H9 (cell line): ENCODE data around the gene PPP1R2C. TPM values are rescaled to one million over a fixed set of nuclear protein-coding genes. Genes with fewer than 3 reads are reported as not detected.

Source experiments
- DNase-seq: peaks from one replicate; pipeline ENCODE4 v3.0.0-alpha.2; 2017
- H2AFZ ChIP-seq: one replicate; pipeline ENCODE4 v1.6.1; 2013; ENCODE audit warnings: mild to moderate bottlenecking, low read length, control low read depth, moderate library complexity
- H2AK5ac ChIP-seq: 2 replicates; pipeline ENCODE4 v1.6.1; 2013; ENCODE audit warnings: low read length, control low read depth, mixed read lengths; ENCODE audit not compliant: insufficient read length
- H2BK120ac ChIP-seq: one replicate; pipeline ENCODE4 v1.6.1; 2013; ENCODE audit warnings: low read depth, mild to moderate bottlenecking, low read length, control low read depth, inconsistent platforms; ENCODE audit not compliant: poor library complexity, severe bottlenecking
- H2BK12ac ChIP-seq: 2 replicates; pipeline ENCODE4 v1.6.1; 2013; ENCODE audit warnings: low read length, control low read depth, mixed read lengths, low read depth; ENCODE audit not compliant: insufficient read length
- H2BK15ac ChIP-seq: 2 replicates; pipeline ENCODE4 v1.6.1; 2013; ENCODE audit warnings: low read depth, low read length, control low read depth
- H2BK20ac ChIP-seq: one replicate; pipeline ENCODE4 v1.6.1; 2013; ENCODE audit warnings: low read depth, mild to moderate bottlenecking, low read length, control low read depth, inconsistent platforms; ENCODE audit not compliant: poor library complexity, severe bottlenecking
- H2BK5ac ChIP-seq: 2 replicates; pipeline ENCODE4 v1.6.1; 2013; ENCODE audit warnings: low read length, control low read depth, mixed read lengths; ENCODE audit not compliant: insufficient read length
- H3K14ac ChIP-seq: 2 replicates; pipeline ENCODE4 v1.6.1; 2013; ENCODE audit warnings: low read length, control low read depth; ENCODE audit not compliant: insufficient read depth
- H3K18ac ChIP-seq: 2 replicates; pipeline ENCODE4 v1.6.1; 2013; ENCODE audit warnings: low read depth, mild to moderate bottlenecking, mixed read lengths, low read length, control low read depth; ENCODE audit not compliant: insufficient read length
- H3K23ac ChIP-seq: 2 replicates; pipeline ENCODE4 v1.6.1; 2013; ENCODE audit warnings: low read length, control low read depth, mixed read lengths, low read depth; ENCODE audit not compliant: insufficient read length
- H3K23me2 ChIP-seq: 2 replicates; pipeline ENCODE4 v1.6.1; 2013; ENCODE audit warnings: low read depth, mild to moderate bottlenecking, mixed read lengths, low read length, control low read depth; ENCODE audit not compliant: insufficient read length, poor library complexity, severe bottlenecking
- H3K27ac ChIP-seq: 2 replicates; pipeline ENCODE4 v1.5.1; 2013; ENCODE audit warnings: low read length, control low read depth, mixed read lengths, low read depth; ENCODE audit not compliant: insufficient read length
- H3K27me3 ChIP-seq: 2 replicates; pipeline ENCODE4 v1.6.1; 2013; ENCODE audit warnings: low read length, control low read depth, inconsistent platforms; ENCODE audit not compliant: insufficient read depth
- H3K4ac ChIP-seq: 2 replicates; pipeline ENCODE4 v1.6.1; 2013; ENCODE audit warnings: low read depth, mild to moderate bottlenecking, control low read depth, inconsistent platforms, low read length, moderate library complexity
- H3K4me1 ChIP-seq: 2 replicates; pipeline ENCODE4 v1.6.1; 2013; ENCODE audit warnings: low read length, control low read depth, inconsistent platforms; ENCODE audit not compliant: insufficient read depth
- H3K4me2 ChIP-seq: 2 replicates; pipeline ENCODE4 v1.6.1; 2013; ENCODE audit warnings: low read length, control low read depth, mixed read lengths; ENCODE audit not compliant: insufficient read length, insufficient read depth
- H3K56ac ChIP-seq: 2 replicates; pipeline ENCODE4 v1.6.1; 2013; ENCODE audit warnings: low read depth, mild to moderate bottlenecking, mixed read lengths, low read length, control low read depth; ENCODE audit not compliant: insufficient read length
- H3K79me1 ChIP-seq: 2 replicates; pipeline ENCODE4 v1.6.1; 2013; ENCODE audit warnings: low read depth, mild to moderate bottlenecking, moderate library complexity, low read length, control low read depth, inconsistent platforms; ENCODE audit not compliant: insufficient read depth, poor library complexity, severe bottlenecking
- H3K79me2 ChIP-seq: 2 replicates; pipeline ENCODE4 v1.6.1; 2013; ENCODE audit warnings: low read length, control low read depth, inconsistent platforms; ENCODE audit not compliant: insufficient read depth
- H3K9ac ChIP-seq: 2 replicates; pipeline ENCODE4 v1.6.1; 2013; ENCODE audit warnings: low read length, control low read depth, mixed read lengths; ENCODE audit not compliant: insufficient read length; ENCODE audit errors: extremely low read depth
- H3K9me3 ChIP-seq: one replicate; pipeline ENCODE4 v1.6.1; 2013; ENCODE audit warnings: low read depth, low read length, inconsistent platforms; ENCODE audit not compliant: control insufficient read depth
- H3T11ph ChIP-seq: one replicate; pipeline ENCODE4 v1.6.1; 2013; ENCODE audit warnings: mild to moderate bottlenecking, low read length, control low read depth, inconsistent platforms
- H4K20me1 ChIP-seq: one replicate; pipeline ENCODE4 v1.6.1; 2013; ENCODE audit not compliant: control insufficient read depth, insufficient read length, insufficient read depth
- H4K5ac ChIP-seq: 2 replicates; pipeline ENCODE4 v1.6.1; 2013; ENCODE audit warnings: low read depth, mild to moderate bottlenecking, mixed read lengths, low read length, control low read depth; ENCODE audit not compliant: insufficient read length
- H4K8ac ChIP-seq: replicated peaks from 2 replicates; pipeline ENCODE4 v1.6.1; 2013; ENCODE audit warnings: low read length, control low read depth, mixed read lengths, low read depth; ENCODE audit not compliant: insufficient read length
- H4K91ac ChIP-seq: 2 replicates; pipeline ENCODE4 v1.6.1; 2013; ENCODE audit warnings: low read depth, mild to moderate bottlenecking, moderate library complexity, mixed read lengths, low read length, control low read depth; ENCODE audit not compliant: insufficient read length
- H3K27ac Mint-ChIP-seq, 3 experiments: 2 replicates in 2 of 3; 3 replicates in 1 of 3; pipeline ENCODE4 v1.8.0; 2020 to 2021; ENCODE audit warnings: mixed read lengths in 3 of 3, mild to moderate bottlenecking in 1 of 3, moderate library complexity in 1 of 3
- H3K27me3 Mint-ChIP-seq: 2 replicates; pipeline ENCODE4 v1.8.0; 2021; ENCODE audit warnings: low read depth, mild to moderate bottlenecking, moderate library complexity, mixed read lengths
- H3K36me3 Mint-ChIP-seq, 3 experiments: 2 replicates in 2 of 3; 3 replicates in 1 of 3; pipeline ENCODE4 v1.8.0; 2020 to 2021; ENCODE audit warnings: low read depth in 3 of 3, mixed read lengths in 3 of 3; ENCODE audit not compliant: insufficient read depth in 1 of 3
- H3K4me1 Mint-ChIP-seq, 2 experiments: 2 replicates each; pipeline ENCODE4 v1.8.0; 2020; ENCODE audit warnings: mixed read lengths in 2 of 2
- H3K4me3 Mint-ChIP-seq, 2 experiments: 2 replicates in 1 of 2; 3 replicates in 1 of 2; pipeline ENCODE4 v1.8.0; 2020 to 2021; ENCODE audit warnings: mild to moderate bottlenecking in 2 of 2, mixed read lengths in 2 of 2, moderate library complexity in 1 of 2
- H3K9me3 Mint-ChIP-seq, 2 experiments: 2 replicates in 1 of 2; 3 replicates in 1 of 2; pipeline ENCODE4 v1.8.0; 2020; ENCODE audit warnings: mild to moderate bottlenecking in 2 of 2, mixed read lengths in 2 of 2, moderate library complexity in 1 of 2
- CTCF ChIP-seq: fragments of 200-600 bp; sonication (generic); conservative IDR thresholded peaks from 3 replicates; pipeline ENCODE4 v1.8.0; 2021; ENCODE audit warnings: antibody characterized with exemption, mild to moderate bottlenecking
- WGBS: extraction: QIAGEN DNeasy Blood & Tissue Kit; methylation state at CpG from one replicate; pipeline ENCODE4 v1.1.7; 2013; ENCODE audit warnings: missing lambda C conversion rate, low lambda C conversion rate, mixed read lengths; ENCODE audit not compliant: insufficient read length; ENCODE audit errors: extremely low coverage; 5-methylcytosine and 5-hydroxymethylcytosine counted together
- total RNA-seq: library from RNA; stranded (reverse); gene quantifications from 2 replicates; pipeline ENCODE4 v1.2.1, GENCODE V29; 2021

Gene PPP1R2C
- total RNA-seq, 1 experiment from 2014 or later: not detected

- no peak overlapping the region for H4K8ac ChIP-seq
- H2AK5ac ChIP-seq: no peak overlapping the region
- Mint-ChIP-seq H3K4me3 (no peak overlapping the region), H3K4me1 (peaks cover 19 to 21% of the 10 kb centered on the region in 2 experiments), H3K27me3 (peaks cover 4% of the 10 kb centered on the region), H3K36me3 (peaks cover 54 to 86% (median 56%) of the 10 kb centered on the region in 3 experiments), H3K27ac (no peak overlapping the region; a peak in 1 of 7 replicates), H3K9me3 (peaks cover 69 to 83% of the 10 kb centered on the region in 2 experiments)
- no peak overlapping the region for H3K4me2 ChIP-seq
- no CpG with 5 or more reads among the region's 17 CpGs for WGBS
- H4K91ac ChIP-seq: no peak overlapping the region
- no peak overlapping the region for H2BK20ac ChIP-seq
- peaks cover 20% of the 10 kb centered on the region for H3K9me3 ChIP-seq
- no peaks in the 10 kb centered on the region for H3K23me2 ChIP-seq
- no peak for TF ChIP-seq CTCF
- no peaks in the 10 kb centered on the region for H3K79me2 ChIP-seq
- H2BK120ac ChIP-seq: no peak overlapping the region
- H3K14ac ChIP-seq: no peak overlapping the region
- H3T11ph ChIP-seq: no peak overlapping the region
- H2BK5ac ChIP-seq: no peak overlapping the region
- no peak overlapping the region for H4K5ac ChIP-seq
- H2AFZ ChIP-seq: no peak overlapping the region
- H2BK15ac ChIP-seq: no peak overlapping the region
- no peak overlapping the region for H3K56ac ChIP-seq
- DNase-seq: peak; percentile 76
- H3K27ac ChIP-seq: no peak overlapping the region
- H3K23ac ChIP-seq: no peak overlapping the region
- H3K4ac ChIP-seq: no peak overlapping the region
- no peaks in the 10 kb centered on the region for H3K79me1 ChIP-seq
- H3K18ac ChIP-seq: no peak overlapping the region
- no peak overlapping the region for H2BK12ac ChIP-seq
- H3K9ac ChIP-seq: no peak overlapping the region
- H4K20me1 ChIP-seq: no peaks in the 10 kb centered on the region
- no peaks in the 10 kb centered on the region for H3K27me3 ChIP-seq
- no peaks in the 10 kb centered on the region for H3K4me1 ChIP-seq
Observed at GRCh38 chrX:42818151-42818921, 40.4 kb upstream of the PPP1R2C start.
